Measurements from ENCODE around the gene TEX2. TPM values are rescaled to one million over a fixed set of nuclear protein-coding genes. Genes with fewer than 3 reads are reported as not detected.
A peak's percentile ranks its signal among the peaks of the same experiment; 100 is the strongest.

The TEX2 gene
- total and polyA plus RNA-seq, 2 of the 13 experiments (the other 11 are each of a cell fraction or from before 2014, with no cell fraction given) = 21.4 to 37.7 TPM

GRCh38 chr17:64135000-64135399 is 128.1 kb downstream of the TEX2 start (continued):
- TF ChIP-seq ZNF878 (CRISPR knock-in tag; IDR thresholded peaks at IDR 0.05) (0 out of 2 replicates have a peak, but pooled peaks have one; percentile 45), KLF13 (CRISPR knock-in tag; IDR thresholded peaks at IDR 0.05) (no peak), HCFC1 (IDR thresholded peaks at IDR 0.05; ENCODE audit: low read depth, low read length) (no peak), ZFP90 (CRISPR knock-in tag; IDR thresholded peaks at IDR 0.05; ENCODE audit: borderline replicate concordance) (0 out of 2 replicates have a peak, but pooled peaks have one; percentile 7), ZIK1 (CRISPR knock-in tag; IDR thresholded peaks at IDR 0.05; ENCODE audit: borderline replicate concordance, low read depth) (no peak), IRF9 (CRISPR knock-in tag; IDR thresholded peaks at IDR 0.05; ENCODE audit: borderline replicate concordance) (no peak), PRMT3 (CRISPR knock-in tag; IDR thresholded peaks at IDR 0.05; ENCODE audit: borderline replicate concordance, low read depth) (no peak), ZNF329 (CRISPR knock-in tag; IDR thresholded peaks at IDR 0.05; ENCODE audit: low read depth) (no peak), GATAD2A (CRISPR knock-in tag; IDR thresholded peaks at IDR 0.05) (no peak), KIAA2018 (CRISPR knock-in tag; IDR thresholded peaks at IDR 0.05; ENCODE audit: borderline replicate concordance) (no peak), ZNF580 (CRISPR knock-in tag; IDR thresholded peaks at IDR 0.05; ENCODE audit: borderline replicate concordance, low read depth) (no peak), ZFX (CRISPR knock-in tag; IDR thresholded peaks at IDR 0.05; ENCODE audit: low read depth) (0 out of 2 replicates have a peak, but pooled peaks have one; percentile 1), CHCHD3 (CRISPR knock-in tag; IDR thresholded peaks at IDR 0.05) (no peak), SMAD3 (CRISPR knock-in tag; IDR thresholded peaks at IDR 0.05) (no peak), ZNF781 (CRISPR knock-in tag; IDR thresholded peaks at IDR 0.05; ENCODE audit: borderline replicate concordance, not compliant biosample characterization) (no peak), ZMYM4 (CRISPR knock-in tag; IDR thresholded peaks at IDR 0.05) (no peak), FOSL2 (CRISPR knock-in tag; IDR thresholded peaks at IDR 0.05) (no peak)

Measured in HepG2 (cell line).